SK-N-DZ (cell line): ENCODE results near the gene SYS1.

Experiments used
- DNase-seq: peaks from one replicate; pipeline ENCODE4 v3.0.0-alpha.2; 2015; ENCODE audit warnings: low spot score

SYS1 gene

DNA sequence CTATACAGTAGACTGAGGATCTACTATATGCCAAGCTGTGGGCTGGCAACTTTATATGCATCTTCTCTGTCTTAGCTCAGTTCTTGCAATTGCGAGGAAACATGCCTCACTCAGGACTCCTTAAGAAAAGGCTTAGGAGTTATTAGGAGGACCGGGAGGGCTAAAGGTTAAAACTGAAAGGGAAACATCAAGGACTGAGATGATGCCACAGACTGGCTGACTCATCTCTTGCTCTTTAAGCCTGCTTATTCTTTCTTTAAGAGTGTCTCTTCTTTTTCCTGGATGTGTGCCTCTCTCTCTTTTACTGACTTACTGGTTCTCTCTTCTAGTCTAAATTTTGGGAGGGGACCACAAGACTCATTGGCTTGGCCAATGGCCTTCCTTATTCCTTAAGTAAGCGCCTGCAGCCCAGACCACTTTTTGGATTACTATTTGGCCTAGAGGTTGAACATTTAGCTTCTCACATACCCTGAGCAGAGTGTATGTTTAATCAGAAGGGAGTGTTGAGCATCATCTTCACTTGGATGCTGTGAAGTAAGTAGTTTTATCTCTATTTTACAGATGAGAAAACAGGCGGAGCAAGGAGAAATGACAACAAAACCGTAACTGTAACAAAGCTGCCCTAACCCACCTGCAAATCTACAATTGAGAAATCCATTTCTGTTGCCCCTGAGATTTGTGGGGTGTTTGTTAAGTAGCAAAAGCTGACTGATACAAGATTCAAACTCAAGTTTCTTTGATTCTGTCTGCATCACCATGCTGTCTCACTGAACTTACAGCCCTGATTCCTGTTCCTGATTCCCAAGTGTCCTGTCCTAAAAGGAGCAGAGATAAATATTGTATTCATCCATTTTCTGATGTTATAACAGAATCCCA lies 7.5 kb upstream of the SYS1 start:
- DNase-seq: no peak

DNA sequence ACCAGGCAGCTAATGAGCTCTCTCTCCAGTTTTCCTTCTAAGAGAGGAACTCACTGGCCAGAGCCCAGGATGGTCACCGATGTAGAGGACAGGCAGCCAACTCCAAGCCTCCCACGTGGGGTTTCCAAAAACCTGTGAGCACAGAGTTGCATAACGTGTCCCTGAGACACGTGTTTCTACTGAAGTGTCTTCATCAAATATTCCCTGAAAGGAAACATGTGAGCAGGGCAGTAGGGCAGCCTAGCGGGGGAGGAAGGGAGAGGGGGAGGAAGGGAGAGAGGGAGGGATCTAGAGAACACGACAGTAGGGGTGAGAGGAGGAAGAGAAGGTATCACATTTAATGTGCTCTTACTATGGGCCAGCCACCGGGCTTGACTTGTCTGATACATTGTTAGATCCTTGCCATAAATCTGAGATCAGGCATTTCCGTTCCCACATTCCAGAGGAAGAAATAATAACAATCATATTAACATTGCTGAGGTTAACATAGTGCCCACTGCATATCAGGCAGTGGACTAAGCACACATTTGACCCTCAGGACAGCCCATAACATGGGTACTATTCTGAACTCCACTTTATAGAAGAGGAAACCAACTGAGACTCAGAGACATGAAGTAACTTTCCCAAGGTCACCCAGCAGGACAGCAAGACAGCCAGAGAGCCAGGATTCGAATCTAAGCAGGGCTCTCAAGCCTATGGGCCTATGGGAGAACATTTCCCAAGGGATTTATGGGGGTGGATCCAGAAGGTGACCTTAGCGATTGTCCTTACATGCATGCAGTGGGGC lies 4.5 kb upstream of the SYS1 start:
- DNase-seq: no peak

DNA sequence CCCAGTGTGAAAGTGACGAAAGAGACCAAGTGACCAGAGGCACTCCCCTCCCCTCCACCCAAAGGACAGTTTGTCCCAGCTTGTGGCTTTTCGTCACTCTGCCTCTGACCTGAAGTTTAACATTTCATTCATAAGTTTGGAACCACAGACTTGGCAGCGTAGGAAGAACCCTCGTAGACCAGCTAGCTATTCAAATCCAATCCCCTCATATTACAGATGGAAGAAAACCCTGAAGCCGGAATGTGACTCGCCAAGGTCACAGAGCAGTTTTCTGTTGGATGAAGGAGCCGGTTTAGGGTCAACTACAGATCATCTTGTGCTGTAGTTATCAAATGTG lies 3.9 kb upstream of the SYS1 start:
- DNase-seq: no peak

DNA sequence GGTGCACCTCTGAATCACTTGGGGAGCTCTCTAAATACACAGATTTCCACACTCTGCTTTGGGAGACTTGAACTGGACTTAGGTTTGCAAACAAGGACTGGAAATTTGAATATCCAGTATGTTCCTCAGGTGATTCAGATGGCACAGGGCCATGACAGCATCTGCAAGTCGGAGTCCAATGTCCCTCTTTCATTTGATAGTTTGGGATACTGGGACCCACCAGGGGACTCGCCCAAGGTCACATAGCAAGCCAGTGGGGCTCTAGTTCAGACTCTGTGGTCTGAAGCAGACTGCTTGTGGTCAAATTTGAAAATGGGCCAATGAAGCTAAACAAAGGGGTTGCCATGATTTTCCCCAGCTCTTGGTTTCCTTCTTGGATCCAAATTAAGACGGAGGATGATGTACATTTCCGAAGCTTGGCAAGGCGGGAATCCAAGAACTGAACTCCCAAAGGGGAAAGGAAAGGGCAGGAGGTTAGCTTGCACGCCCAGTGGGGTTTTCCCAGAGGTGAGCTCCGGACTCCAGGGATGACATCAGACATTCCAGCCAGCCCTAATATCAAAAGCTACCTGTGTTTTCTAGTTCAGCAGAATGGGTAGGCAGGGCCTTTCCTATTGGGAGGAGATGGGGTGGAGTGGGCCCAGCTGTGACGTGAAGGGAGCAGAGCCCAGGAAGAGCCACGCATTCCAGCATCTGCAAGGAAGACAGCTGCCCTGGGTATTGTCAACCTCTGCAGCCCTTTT lies 3.4 kb upstream of the SYS1 start:
- no peak for DNase-seq

DNA sequence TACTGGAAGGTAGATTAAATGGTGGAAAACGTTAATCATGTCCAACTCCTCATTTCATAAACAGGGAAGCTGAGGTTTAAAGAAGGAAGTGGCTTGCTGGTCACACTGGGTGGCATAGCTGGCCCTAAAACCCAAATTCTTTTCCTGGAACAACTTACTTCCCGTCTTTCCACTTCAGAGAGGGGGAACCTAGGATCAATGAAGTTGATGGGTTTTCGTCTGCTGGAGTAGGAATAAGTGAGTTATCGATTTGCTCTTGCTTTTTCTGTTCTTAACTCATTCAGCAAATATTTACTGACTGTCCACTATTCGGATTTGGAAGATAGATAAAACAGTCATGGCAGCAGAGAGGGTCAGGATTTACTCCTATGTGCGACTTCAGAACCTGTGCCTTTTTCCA lies 1.2 kb upstream of the SYS1 start:
- DNase-seq: no peak

DNA sequence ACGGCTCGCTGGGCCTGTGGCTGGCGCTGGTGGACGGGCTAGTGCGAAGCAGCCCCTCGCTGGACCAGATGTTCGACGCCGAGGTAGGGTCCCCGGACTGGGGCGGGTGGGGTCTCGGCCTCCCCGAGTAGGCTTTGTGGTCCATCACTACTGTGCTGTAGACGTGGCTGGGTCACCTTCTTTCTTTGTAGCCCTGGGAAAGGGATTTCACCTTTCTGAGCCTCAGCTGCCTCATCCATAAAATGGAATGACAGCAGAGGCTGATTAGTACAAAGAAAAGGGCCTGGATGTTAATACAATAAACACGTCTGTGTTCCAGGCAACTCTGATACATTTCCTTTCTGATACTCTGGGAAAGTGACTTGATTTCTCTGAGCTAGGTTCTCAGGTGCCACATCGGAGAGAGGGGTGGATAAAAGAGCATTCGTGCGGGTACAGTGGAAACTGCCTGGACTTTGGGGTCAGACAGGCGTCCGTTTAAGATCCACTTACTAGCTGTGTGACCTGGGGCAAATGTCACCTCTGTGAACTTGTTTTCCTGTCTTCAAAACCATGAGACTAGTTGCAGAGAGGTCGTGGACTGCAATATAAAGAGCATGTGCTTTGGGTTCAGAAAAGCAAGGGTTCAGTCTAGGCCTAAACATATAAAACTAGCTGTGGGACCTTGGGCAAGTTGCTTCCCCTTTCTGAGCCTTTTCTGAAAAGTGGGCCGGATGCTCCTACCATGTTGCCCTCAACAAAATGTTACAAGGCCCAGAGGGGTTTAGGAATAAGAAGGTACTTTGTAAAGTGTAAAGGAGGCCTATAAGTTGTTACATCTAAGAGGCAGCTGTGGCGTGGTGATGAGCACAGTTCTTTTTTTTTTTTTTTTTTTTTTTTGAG lies 896 bp downstream of the SYS1 start:
- no peak for DNase-seq

DNA sequence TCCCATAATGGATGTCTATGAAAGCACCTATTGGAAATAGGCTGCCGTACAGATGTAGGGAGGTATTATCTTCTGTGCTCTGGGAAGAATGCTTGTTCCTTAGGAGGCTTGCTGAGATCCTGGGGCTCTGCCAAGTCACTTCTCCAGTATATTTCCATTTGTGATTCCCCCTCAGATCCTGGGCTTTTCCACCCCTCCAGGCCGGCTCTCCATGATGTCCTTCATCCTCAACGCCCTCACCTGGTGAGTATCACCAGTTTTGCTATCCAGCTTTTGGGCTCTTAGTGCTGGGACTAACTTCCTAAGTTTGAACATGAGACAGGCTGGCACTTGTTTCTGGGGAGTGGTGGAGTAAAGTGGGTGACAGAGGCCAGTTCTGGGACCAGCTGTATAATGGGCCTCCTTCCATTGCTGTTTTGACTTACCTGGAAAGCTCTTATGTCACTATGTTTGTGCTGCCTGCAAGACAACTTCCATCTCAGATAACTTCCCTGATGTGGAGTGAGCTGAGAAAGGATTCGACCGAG lies 2.6 kb downstream of the SYS1 start:
- DNase-seq: no peak

DNA sequence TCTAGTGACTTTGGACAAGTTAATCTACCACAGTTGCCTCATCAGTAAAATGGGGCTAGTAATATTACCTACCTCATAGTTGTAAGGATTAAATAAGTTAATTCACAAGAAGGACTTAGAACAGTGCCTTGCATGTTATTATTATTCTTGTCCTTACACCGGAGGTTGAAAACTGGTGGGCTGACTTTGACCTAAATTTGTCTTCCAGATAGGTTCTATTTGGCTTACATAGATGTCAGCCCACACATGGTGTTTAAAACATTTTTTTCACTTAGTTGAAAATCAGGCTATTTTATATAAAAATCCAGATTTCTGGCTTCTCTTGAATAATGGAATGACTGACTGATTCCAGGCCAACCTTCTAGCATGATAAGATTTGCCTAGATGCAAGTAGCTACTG lies 3.2 kb downstream of the SYS1 start:
- no peak for DNase-seq

DNA sequence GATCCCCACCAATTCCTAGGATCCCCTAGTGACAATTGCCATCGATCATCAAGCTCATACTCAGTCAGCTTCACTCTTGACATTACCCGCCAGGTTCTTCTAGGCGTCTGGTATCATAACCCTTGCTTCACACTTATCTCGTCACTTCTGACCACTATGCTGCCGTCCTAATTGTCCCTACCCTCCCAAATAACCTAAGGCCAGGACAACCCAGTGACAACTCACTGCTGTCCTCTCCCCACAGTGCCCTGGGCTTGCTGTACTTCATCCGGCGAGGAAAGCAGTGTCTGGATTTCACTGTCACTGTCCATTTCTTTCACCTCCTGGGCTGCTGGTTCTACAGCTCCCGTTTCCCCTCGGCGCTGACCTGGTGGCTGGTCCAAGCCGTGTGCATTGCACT lies 3.7 kb downstream of the SYS1 start:
- no peak for DNase-seq

DNA sequence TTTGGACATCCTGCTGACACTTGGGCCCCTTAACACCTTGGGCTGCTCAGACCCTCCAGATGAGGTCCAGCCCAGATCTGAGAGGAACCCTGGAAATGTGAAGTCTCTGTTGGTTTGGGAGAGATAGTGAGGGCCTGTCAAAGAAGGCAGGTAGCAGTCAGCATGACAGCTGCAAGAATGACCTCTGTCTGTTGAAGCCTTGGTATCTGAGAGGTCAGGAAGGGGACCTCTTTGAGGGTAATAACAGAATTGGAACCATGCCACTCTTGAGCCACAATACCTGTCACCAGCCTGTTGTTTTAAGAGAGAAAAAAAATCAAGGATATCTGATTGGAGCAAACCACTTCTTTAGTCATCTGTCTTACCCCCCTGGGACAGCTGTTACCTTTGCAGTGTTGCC lies 4.2 kb downstream of the SYS1 start:
- no peak for DNase-seq

DNA sequence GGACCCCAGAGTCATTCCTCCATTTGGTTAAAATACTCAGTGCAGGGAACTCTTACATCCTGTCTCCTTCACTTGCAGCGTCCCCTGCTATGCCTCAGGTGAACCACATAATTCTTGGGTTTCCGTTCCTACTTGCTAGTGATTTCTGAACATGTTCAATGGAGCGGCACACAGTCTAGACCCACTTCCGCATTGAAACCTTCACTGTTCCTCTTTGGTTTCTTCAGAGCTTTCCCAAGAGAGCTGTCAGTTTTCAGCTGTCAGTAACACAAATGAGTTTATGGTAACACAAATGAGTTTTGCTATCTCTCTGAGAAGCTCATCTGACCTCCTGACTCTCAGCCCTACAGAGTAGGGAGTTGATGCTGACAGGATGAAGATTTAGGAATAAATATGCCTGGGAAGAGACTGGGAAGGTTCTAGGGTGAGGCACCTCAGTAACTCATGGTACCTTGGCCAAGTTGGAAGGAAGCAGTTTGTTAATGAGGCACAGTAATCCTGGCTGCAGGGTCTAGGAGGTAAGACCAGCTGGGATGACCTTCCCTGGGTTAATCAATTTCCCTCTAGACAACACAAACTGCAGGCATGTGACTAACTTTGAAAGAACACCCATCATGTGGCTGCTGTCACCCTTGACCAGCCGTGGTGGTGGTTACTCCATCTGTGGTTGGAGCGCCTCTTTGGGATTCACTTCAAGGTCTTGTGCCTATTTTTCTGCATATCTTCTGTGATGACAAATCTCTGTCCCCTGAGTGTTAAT lies 5.4 kb downstream of the SYS1 start:
- DNase-seq: no peak

DNA sequence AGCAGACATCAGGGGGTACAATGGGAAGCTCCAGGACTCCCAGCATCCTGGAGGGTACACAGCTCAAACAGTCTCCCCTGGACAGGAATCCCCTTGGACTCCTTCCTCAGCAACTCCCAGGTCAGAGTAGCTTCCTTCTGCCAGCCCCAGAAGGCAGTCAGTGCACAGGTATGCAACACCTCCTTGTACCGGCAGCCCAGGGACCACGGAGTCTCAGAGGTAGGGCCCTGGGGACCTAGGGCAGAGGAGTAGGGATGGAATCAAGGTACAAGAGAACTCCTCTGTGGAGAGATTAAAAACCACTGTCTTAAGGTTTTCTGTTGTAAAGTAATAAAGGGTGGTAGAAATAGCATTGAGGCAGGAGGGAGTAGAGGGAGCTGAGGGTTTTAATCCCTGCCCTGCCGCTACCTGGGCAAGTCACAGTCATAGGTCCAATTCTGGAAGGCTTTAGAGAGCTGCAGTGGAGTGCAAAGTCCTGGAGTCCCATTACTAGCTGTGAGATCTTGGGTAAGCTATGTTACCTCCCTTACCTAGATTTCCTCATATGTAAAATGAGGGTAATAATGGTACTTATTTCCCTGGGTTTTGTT lies 7.7 kb downstream of the SYS1 start:
- no peak for DNase-seq

DNA sequence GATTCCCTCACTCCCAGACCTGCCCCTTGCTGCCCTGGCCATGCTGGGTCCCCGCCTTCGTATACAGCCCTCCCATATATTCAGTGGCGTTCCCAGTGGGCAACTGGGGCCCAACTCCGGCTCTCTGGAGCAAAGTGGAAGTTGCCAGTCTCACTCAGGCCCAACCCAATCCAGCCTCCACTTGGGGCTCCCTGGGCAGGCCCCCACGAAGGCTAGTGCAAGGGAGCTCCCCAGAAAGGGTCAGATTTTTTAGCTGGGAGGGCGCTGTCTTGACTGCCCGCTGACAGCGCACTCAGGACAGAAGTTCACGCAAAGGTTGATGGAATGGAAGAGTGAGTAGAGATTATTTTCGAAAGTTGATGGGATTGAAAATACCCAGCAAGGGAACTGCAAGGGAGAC lies 9.3 kb downstream of the SYS1 start:
- no peak for DNase-seq

DNA sequence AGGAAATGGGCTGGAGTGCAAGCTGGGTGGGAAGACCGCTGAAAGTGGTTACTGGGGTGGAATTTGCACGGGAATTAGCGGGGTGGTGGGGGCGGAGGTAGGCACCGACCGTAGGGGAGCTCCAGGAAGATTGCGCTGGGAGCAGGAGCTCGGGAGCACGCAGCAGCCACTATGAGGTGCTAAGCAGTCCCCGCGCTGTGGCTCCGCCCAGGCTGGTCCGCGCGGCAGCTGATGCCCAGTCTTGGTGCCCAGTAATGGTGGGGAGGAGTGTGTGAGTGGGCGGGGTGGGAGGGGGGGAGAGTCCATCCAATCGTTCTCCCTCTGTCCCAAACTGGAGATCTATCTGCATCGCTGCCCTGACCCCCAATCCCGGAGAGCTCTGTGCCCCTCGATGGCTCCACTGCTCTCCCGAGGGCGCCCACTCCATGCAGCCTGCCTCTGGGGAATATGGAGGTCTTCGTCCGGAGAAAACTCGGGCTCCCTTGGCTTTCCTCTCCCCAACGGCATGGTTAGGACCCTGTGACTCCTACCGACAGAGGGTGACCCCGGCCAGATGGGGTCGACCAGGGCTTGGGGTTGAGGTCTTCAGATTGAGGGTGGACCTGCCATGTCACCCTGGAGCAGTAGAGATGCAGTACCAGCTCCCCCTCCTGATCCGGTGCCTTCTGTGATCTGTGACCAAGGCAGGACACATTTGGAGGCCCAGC lies 9.8 kb downstream of the SYS1 start:
- DNase-seq: no peak

DNA sequence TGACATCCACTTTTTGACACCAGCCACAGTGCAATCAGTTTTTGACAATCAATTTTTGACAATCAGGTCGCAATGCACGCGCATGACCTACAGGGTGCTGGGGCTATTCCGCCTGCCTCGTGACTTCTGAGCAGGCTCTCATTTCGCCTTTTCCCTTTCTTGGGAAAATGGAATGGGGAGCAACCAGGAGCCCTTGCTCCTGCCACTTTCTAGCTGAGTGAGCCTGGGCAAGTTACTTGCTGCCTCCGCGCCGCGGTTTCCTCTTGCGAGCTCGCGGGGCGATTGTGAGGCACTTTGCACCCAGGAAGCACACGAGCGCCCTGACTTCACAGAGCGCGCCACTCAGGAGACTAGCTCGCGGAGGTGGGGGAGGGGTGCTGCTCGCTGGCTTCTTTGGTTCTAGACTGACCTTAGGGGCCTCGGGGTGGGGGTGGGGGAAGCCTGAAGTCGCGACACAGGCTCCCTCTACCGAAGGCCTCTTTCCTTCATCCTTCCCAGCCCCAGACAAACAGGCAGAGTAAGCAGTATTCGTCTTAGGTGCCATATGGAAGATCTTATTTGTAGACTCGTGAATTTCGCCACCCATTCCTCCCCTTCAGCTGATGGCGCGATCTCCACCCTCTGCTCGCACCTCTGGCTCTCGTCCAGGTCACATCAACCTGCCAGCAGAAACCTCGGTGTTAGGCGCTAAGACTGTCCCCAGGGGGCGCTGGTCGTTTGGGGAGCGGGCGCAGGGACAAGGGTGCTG lies 10.6 kb downstream of the SYS1 start:
- DNase-seq: peak; percentile 65

DNA sequence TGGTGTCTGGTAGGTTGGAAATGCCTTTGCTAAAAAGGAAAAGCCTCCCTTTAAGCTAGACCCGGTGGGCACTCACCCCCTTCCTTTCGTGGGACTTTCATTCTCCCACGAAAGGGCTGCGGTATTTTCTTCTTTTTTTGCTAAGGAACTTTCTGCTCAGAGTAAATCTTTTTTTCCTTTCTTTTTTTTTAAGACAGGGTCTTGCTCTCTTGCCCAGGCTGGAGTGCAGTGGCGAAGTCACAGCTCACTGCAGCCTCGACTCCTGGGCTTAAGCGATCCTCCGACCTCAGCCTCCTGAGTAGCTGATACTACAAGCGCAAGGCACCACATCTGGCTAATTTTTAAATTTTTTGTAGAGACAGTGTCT lies 11.1 kb downstream of the SYS1 start:
- DNase-seq: no peak

DNA sequence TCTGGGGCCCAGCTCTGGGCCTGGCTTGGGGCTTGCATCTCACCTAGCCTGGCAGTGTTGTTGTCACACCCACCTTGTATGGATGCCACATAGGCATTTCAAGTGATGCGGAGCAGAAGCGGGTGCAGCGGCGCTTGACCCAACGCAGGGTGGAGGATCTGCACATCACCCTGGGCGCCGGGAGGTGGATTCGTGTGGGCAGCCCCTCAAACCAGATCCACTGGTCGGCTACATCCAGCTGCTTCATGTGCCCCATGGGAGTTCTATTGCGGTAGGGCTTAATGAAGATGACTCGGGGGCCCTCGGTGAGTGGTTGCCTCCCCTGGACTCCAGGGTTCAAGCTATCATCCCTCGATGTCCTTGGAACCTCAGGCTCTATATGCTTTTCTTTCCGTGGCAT lies 12.0 kb downstream of the SYS1 start:
- no peak for DNase-seq

DNA sequence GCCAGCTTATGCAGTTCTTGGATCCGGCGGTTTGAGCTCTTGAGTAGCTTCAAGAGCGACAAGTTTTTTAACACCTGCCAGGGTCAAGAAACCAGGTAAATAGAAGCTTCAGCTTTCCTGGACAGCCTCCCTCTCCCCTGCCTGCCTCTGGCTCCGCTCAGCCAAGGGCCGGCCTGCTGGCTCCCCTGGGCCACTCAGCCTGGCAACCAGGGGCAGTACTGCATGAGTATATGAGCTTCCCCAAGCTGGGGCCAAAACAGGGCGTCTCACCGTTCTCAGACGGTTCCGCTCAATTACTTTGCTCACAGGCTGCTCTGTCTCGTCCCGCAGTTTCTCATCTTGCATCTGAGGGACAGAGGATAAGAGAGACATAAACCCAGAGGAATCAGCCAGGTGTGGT lies 14.3 kb downstream of the SYS1 start:
- no peak for DNase-seq

DNA sequence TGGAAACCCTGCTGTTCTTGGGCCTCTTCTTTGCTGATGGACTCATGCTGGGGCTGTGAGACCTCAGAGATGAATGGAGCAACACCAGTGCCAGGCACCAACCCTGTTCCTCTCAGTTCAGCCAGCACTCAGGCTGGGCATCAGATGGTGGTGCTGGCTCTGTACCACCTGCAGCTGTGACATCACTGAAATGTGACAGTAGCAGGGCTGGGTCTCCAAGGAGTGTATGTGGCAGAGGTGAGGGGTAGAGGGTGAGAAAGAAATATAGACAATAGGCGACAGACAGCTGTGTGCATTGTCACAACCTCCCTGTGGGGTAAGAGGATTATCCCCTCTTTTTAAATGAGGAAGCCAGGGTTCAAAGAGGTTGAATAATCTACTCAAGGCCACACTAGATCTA lies 15.2 kb downstream of the SYS1 start, which contains the start of gene TP53TG5:
TSS of gene TP53TG5 (minus strand) at position 135 of the 400 bp plus-strand sequence. CDS start at position 46, 89 bp downstream.
- no peak for DNase-seq
